Uterus (tissue), 4 donors: ENCODE results near the gene RNF225. TPM values are rescaled to one million over a fixed set of nuclear protein-coding genes. Genes with fewer than 3 reads are reported as not detected.

Experiments used
- DNase-seq, 2 donors: peaks; one replicate each; pipeline ENCODE4 v3.0.0-alpha.2; 2019 to 2020
- H3K27ac ChIP-seq, 2 donors: fragments of 200-600 bp; sonication (generic); 1 replicate in 1 of 2; 2 replicates in 1 of 2; pipeline ENCODE4 v1.5.1; 2016 to 2018
- H3K27me3 ChIP-seq, 2 donors: fragments of 200-600 bp; sonication (generic); one replicate each; pipeline ENCODE4 v1.5.1; 2018 to 2019; ENCODE audit warnings: control low read depth in 1 of 2
- H3K36me3 ChIP-seq, 2 donors: fragments of 200-600 bp; sonication (generic); one replicate each; pipeline ENCODE4 v1.5.1; 2019; ENCODE audit warnings: control low read depth in 1 of 2
- H3K4me1 ChIP-seq, 2 donors: fragments of 200-600 bp; sonication (generic); one replicate each; pipeline ENCODE4 v1.5.1; 2018 to 2019; ENCODE audit warnings: control low read depth in 1 of 2
- H3K4me3 ChIP-seq, 2 donors: fragments of 200-600 bp; sonication (generic); 1 replicate in 1 of 2; 2 replicates in 1 of 2; pipeline ENCODE4 v1.5.1; 2018 to 2019; ENCODE audit warnings: mild to moderate bottlenecking in 1 of 2
- H3K9me3 ChIP-seq, 2 donors: fragments of 200-600 bp; sonication (generic); one replicate each; pipeline ENCODE4 v1.5.1; 2019; ENCODE audit warnings: control low read depth in 1 of 2
- CTCF ChIP-seq, 4 experiments: fragments of 200-600 bp in 2 of 4; fragments of 450-650 bp in 2 of 4; sonication (generic) in 2 of 4; IDR thresholded peaks; one replicate each; pipeline ENCODE4 v1.5.1; 2016 to 2019; ENCODE audit warnings: antibody characterized with exemption in 4 of 4, mild to moderate bottlenecking in 2 of 4, moderate library complexity in 1 of 4
- POLR2A ChIP-seq, 2 donors: fragments of 450-650 bp; IDR thresholded peaks; one replicate each; pipeline ENCODE4 v1.6.1; 2016; ENCODE audit warnings: antibody characterized with exemption in 2 of 2, mild to moderate bottlenecking in 1 of 2, moderate library complexity in 1 of 2
- intact Hi-C: fragments of 100-400 bp; cut with DNase I; formaldehyde crosslinking; loops from one replicate; pipeline ENCODE4 v1.15.1; 2023; ENCODE audit warnings: low total_unique reads
- total RNA-seq, 4 donors: library from RNA; depleted of rRNA in 3 of 4; stranded (reverse); fragments of >200 nt in 3 of 4; gene quantifications; one replicate each; pipeline versions ENCODE4 v1.1.0 to v1.2.4, GENCODE V29; 2014 to 2023
- donor health status: DM: yes; HTN: yes; CAD: no.

Gene RNF225
- total RNA-seq, 4 donors from 2014 or later = not detected

DNA sequence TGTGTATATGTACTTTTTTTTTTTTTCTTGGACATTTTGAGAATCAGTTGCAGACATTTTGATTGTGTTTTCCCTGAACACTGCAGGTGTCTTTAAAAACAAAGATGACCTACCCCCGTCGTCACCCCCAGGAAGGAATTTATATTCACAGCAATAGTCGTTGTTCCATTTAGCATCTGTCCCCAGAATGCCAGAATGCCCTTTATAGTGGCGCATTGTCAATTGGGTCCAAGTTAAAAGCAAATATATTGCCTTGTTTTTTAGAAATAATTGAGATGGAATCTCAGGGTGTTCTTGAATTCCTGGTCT lies 1.8 kb upstream of the RNF225 start:
- H3K9me3 ChIP-seq = no peaks in the 10 kb centered on the region
- intact Hi-C loops = no loop called here
- no peak for DNase-seq
- TF ChIP-seq POLR2A (IDR thresholded peaks at IDR 0.05) (no peak), CTCF (IDR thresholded peaks at IDR 0.05) (no peak)
- no peak overlapping the region for H3K27ac ChIP-seq
- peaks cover 0 to 6% of the 10 kb centered on the region in 2 donors for H3K4me1 ChIP-seq
- H3K36me3 ChIP-seq = no peaks in the 10 kb centered on the region
- peaks cover 0 to 5% of the 10 kb centered on the region in 2 donors for H3K27me3 ChIP-seq
- no peak overlapping the region for H3K4me3 ChIP-seq

DNA sequence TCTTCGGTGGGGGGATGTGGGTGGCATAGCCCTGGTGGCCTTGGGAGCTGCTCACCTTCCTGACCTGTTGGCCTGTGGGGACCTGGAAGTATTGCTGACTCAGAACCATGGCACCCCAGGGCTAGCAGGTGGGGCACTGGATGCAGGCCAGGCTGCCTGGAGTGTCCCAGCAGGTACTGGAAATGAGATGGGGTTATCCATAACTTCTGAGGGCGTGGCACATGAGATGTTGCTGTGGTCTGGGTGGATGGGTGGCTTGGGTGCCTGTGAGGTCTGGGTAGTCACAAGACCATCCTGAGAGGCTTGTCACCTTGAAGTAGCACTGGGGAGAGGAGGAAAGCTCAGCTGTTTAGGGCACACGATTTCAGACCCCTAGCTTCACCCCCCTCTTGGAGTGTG lies 636 bp upstream of the RNF225 start:
- no peaks in the 10 kb centered on the region for H3K36me3 ChIP-seq

GRCh38 chr19:58395979-58396627 lies 647 bp downstream of the RNF225 start:
- intact Hi-C loops = no loop called here
- H3K27ac ChIP-seq = no peak overlapping the region
- H3K36me3 ChIP-seq = no peaks in the 10 kb centered on the region
- peaks cover 0 to 12% of the 10 kb centered on the region in 2 donors for H3K4me1 ChIP-seq
- no peaks in the 10 kb centered on the region for H3K9me3 ChIP-seq
- TF ChIP-seq CTCF (IDR thresholded peaks at IDR 0.05) (no peak), POLR2A (IDR thresholded peaks at IDR 0.05) (no peak)
- DNase-seq = no peak
- no peak overlapping the region for H3K4me3 ChIP-seq
- peaks cover 0 to 5% of the 10 kb centered on the region in 2 donors for H3K27me3 ChIP-seq

More for the DNA sequence above, 636 bp upstream of the RNF225 start:
- H3K4me1 ChIP-seq = peaks cover 0 to 3% of the 10 kb centered on the region in 2 donors
- H3K9me3 ChIP-seq = no peaks in the 10 kb centered on the region
- no peak overlapping the region for H3K27ac ChIP-seq
- intact Hi-C loops = no loop called here
- H3K4me3 ChIP-seq = no peak overlapping the region
- DNase-seq = no peak
- TF ChIP-seq POLR2A (IDR thresholded peaks at IDR 0.05) = no peak
- no peak for TF ChIP-seq CTCF (IDR thresholded peaks at IDR 0.05)
- peaks cover 0 to 5% of the 10 kb centered on the region in 2 donors for H3K27me3 ChIP-seq

DNA sequence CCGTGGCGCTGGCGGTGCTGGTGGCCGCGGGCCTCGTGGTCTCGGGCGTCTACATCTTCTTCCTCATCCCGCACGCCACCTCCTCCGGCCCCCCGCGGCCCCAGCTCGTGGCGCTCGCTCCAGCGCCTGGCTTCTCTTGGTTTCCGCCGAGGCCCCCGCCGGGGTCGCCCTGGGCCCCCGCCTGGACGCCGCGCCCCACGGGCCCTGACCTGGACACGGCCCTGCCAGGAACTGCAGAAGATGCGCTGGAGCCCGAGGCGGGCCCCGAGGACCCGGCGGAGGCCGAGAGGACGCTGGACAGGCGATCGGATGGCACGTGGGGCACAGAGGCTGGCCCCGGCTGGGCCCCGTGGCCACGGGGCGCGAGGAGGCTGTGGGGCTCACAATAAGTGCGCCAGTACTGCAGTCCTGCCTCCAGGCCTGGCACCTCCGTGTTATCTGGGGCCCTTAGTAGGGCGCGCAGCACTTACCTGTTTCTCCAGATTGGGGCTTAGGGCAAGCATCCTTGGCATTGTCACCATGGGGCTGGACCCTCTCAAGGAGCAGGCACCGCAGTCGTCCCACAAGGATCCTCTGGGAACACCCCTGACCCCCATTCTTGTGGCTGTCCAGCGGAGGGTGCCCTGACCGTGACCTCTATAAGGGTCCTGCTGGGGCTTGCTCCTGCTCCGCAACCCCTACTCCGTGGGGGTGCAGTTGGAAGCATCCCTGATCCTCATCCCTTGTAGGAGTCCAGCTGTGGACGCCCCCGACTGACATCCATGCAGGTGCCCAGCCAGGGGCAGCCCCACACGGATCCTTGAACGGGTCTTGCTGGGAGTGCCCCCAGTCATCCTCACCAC lies 1.5 kb downstream of the RNF225 start:
- Histone ChIP-seq H3K4me3 (no peak overlapping the region), H3K36me3 (no peaks in the 10 kb centered on the region), H3K9me3 (no peaks in the 10 kb centered on the region), H3K27me3 (peaks cover 0 to 5% of the 10 kb centered on the region in 2 donors), H3K4me1 (peaks cover 0 to 12% of the 10 kb centered on the region in 2 donors), H3K27ac (no peak overlapping the region)
- intact Hi-C loops = no loop called here
- no peak for DNase-seq
- TF ChIP-seq CTCF (IDR thresholded peaks at IDR 0.05) (no peak), POLR2A (IDR thresholded peaks at IDR 0.05) (no peak)

GRCh38 chr19:58397533-58398037 lies 2.1 kb downstream of the RNF225 start:
- intact Hi-C loops = no loop called here
- TF ChIP-seq CTCF (IDR thresholded peaks at IDR 0.05) = no peak
- TF ChIP-seq POLR2A (IDR thresholded peaks at IDR 0.05) = no peak
- H3K27ac ChIP-seq = no peak overlapping the region
- H3K27me3 ChIP-seq = peaks cover 0 to 5% of the 10 kb centered on the region in 2 donors
- peaks cover 0 to 12% of the 10 kb centered on the region in 2 donors for H3K4me1 ChIP-seq
- H3K36me3 ChIP-seq = no peaks in the 10 kb centered on the region
- no peak for DNase-seq
- no peak overlapping the region for H3K4me3 ChIP-seq
- H3K9me3 ChIP-seq = no peaks in the 10 kb centered on the region
